GM15510 (cell line): ENCODE data around the gene PIM3.

ENCODE experiments used
- POLR2A ChIP-seq: IDR thresholded peaks from 3 replicates; pipeline ENCODE4 v1.6.1; 2011; ENCODE audit warnings: borderline replicate concordance; ENCODE audit not compliant: insufficient read length; ENCODE audit errors: extremely low read depth

Gene PIM3

GRCh38 chr22:49960159-49961004 is at the start of gene PIM3:
Gene PIM3 (plus strand): TSS chr22:49960772. CDS start chr22:49960948, 176 bp downstream.
- peak; percentile 95 for TF ChIP-seq POLR2A

- no peak for TF ChIP-seq POLR2A
Observed at GRCh38 chr22:49911881-49912625, 48.5 kb upstream of the PIM3 start.

DNA sequence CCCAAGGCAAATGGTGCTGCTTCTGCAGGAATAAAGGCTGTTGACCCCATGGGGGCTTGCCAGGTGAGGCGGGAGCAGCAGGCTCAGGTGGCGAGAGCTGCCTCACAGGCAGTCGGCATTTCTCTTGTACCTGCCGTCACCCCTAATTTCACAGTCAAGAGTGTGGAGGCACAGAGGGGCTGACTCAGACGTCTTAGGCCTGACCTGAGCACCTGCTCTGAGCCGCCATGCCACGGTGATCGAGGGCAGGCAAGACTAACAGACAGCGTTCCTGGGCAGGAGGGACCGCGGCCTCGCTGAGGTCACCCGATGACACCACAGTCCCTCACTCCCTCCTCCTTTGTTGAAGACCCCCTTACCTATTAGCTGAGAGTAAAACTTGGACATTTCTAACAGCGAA is 47.5 kb upstream of the PIM3 start:
- TF ChIP-seq POLR2A, result no peak

DNA sequence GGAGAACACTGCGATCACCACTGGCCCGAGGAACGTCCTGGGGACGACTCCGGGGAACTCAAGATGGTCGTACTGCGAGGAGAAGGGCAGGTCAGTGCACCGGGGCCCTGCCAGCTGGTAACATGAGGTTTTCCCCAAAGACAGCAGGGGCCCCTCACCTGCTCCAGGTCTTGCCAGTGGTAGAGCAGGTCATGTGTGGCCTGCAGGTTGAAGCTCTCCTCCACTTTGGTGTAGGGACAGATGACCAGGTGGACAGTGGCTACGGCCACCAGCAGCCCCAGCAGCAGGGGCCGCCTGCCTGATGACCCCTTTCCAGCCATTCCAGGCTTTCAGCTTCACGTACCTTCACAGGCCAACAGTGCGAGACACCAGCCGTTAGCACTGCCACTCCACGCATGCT is 47.1 kb upstream of the PIM3 start:
- TF ChIP-seq POLR2A, result no peak

- no peak for TF ChIP-seq POLR2A
Observed at GRCh38 chr22:49914256-49914655, 46.3 kb upstream of the PIM3 start.

- TF ChIP-seq POLR2A, result no peak
Observed at GRCh38 chr22:49915610-49916009, 45.0 kb upstream of the PIM3 start.

DNA sequence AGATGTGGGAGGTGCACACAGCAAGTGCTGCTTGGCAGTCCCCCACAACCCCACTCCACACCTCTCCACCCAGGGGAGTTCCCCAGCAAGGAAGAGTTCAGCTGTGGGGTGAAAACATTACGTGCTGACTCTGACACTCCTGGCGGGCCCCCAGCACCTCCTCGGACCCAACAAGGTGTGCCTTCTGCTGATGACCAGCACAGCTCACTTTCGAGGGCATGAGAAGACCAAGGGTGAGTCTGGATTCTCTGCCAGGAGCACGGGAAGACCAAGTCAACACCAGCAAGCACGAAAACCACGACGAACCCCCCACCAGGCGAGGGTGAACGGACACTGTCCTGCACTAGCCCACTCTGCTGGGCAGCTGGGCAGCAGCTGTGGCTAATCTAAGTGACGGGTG is 43.7 kb upstream of the PIM3 start:
- no peak for TF ChIP-seq POLR2A

DNA sequence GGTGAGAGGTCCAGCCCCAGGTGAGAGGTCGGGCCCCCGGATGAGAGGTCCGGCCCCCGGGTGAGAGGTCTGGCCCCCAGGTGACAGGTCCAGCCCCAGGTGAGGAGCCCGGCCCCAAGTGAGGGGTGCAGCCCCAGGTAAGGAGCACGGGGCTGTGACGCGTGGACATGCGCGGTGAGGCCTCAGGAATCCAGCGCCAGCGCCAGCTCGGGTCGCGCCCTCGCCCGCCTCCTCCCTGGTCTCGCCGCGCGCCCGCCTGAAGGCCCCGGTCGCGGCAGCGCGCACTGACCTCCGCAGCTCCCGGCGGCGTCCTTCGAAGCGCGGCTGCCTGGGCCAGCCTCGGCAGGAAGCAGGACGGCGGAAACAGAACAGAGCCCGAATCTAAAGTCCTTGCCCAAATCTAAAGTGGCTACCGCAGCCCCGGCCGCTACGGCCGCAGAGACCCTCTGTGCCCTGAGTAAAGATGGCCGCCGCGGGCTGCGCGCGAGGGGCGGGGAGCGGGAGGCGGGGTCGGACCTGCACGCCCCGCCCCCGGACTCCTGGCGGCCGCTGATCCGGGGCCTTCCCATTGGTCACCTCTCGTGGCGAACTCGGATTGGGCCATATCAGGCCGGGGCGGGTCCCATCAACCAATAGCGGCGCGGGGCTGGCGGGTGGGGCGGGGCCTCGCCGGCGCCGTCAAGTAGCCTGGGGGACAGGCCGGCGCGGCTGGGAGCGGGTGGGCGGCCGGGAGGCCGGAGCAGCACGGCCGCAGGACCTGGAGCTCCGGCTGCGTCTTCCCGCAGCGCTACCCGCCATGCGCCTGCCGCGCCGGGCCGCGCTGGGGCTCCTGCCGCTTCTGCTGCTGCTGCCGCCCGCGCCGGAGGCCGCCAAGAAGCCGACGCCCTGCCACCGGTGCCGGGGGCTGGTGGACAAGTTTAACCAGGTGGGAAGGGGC is 42.3 kb upstream of the PIM3 start, which contains the start of the genes ALG12 and CRELD2:
TSS of gene ALG12 (minus strand) at position 465 of the 937 bp plus-strand sequence. CDS start 4,673 bp downstream, outside the sequence.
TSS of gene CRELD2 (plus strand) at position 661 of the 937 bp plus-strand sequence. CDS start at position 797, 136 bp downstream.
- TF ChIP-seq POLR2A, result peak; percentile 82

- no peak for TF ChIP-seq POLR2A
Observed at GRCh38 chr22:49918911-49919881, 41.4 kb upstream of the PIM3 start.

DNA sequence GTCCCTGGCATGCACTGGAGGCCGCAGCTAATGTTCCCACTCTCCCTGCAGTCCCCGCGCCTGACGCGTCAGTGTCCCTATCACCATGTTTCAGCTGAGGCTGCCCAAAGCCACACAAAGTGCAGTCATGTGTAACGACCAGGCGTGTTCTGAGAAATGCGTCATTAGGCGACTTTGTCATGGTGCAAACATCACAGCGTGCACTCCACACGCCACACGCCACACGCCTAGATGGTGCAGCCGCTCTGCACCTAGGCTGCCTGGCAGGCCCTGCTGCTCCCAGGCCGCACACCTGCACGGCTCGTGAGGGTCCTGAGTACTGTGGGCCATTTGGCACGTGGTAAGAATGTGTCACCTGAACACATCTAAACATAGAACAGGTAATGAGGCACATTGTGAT is 39.7 kb upstream of the PIM3 start:
- no peak for TF ChIP-seq POLR2A

GRCh38 chr22:49921508-49922278 is 38.9 kb upstream of the PIM3 start:
- no peak for TF ChIP-seq POLR2A

- no peak for TF ChIP-seq POLR2A
Observed at GRCh38 chr22:49922484-49922883, 38.1 kb upstream of the PIM3 start.

DNA sequence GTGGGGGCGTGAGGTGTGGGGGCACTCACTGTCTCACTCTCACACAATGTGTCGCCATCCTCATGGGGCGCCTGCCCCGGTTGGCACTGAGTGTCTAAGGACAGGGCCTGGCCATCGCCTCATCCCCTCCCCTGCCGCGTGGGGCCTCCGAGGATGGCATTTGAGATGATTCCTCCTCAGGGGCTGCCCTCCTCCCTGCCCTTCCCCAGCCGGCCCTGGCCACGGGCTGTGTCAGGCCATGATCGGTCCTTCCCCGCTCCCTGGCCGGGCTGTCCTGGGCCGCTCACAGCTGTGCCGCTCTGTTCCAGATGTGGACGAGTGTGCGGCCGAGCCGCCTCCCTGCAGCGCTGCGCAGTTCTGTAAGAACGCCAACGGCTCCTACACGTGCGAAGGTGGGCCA is 37.6 kb upstream of the PIM3 start:
- TF ChIP-seq POLR2A, result no peak

- TF ChIP-seq POLR2A, result no peak
Observed at GRCh38 chr22:49923445-49923844, 37.1 kb upstream of the PIM3 start.
